ENCODE data around the gene PML.
"Not testable (repeated sequence)": the region's sequence is repeated elsewhere in the genome, so short reads cannot be mapped to it uniquely, and the experiment has no call there.

PML gene

GRCh38 chr15:74065684-74066411 is 71.3 kb downstream of the PML start:
- not testable (repeated sequence) for H3K27ac ChIP-seq (ENCODE audit: low read depth, low read length); H3K4me3 ChIP-seq (ENCODE audit: low read depth, low read length); H3K27me3 ChIP-seq (ENCODE audit: control insufficient read depth, insufficient read depth, low read length); H3K9ac ChIP-seq (ENCODE audit: low read length); H3K4me1 ChIP-seq (ENCODE audit: control insufficient read depth, insufficient read depth, low read length); H3K36me3 ChIP-seq (ENCODE audit: control insufficient read depth, insufficient read depth, low read length); H3K9me3 ChIP-seq (ENCODE audit: control insufficient read depth, insufficient read depth, low read depth, low read length)

GRCh38 chr15:74071645-74072044 is 77.1 kb downstream of the PML start:
- not testable (repeated sequence) for H3K4me3 ChIP-seq (ENCODE audit: low read depth, low read length); H3K9me3 ChIP-seq (ENCODE audit: control insufficient read depth, insufficient read depth, low read depth, low read length); H3K27me3 ChIP-seq (ENCODE audit: control insufficient read depth, insufficient read depth, low read length); H3K36me3 ChIP-seq (ENCODE audit: control insufficient read depth, insufficient read depth, low read length); H3K4me1 ChIP-seq (ENCODE audit: control insufficient read depth, insufficient read depth, low read length); H3K9ac ChIP-seq (ENCODE audit: low read length); H3K27ac ChIP-seq (ENCODE audit: low read depth, low read length)

DNA sequence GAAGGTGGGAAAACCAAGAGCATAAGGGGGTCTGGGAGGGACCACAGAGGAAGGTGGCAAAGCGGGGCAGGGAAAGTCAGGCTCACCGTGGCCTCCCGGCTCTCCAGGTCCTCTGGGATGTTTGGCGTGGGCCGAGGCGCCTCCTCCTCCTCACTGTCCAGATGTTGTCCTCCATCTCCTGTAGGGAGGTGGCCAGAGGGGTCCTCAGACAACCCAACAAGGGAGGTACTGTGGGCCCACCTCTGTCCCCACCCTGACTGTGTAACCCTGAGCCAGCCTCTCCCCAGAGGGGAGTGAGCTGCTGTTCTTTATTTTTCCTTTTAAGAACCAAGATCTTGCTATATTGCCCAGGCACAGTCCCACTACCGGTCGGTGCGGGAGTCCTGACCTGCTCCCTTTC is 77.6 kb downstream of the PML start:
- H3K4me3 ChIP-seq (ENCODE audit: low read depth, low read length); H3K36me3 ChIP-seq (ENCODE audit: control insufficient read depth, insufficient read depth, low read length); H3K9ac ChIP-seq (ENCODE audit: low read length); H3K27ac ChIP-seq (ENCODE audit: low read depth, low read length); H3K4me1 ChIP-seq (ENCODE audit: control insufficient read depth, insufficient read depth, low read length); H3K9me3 ChIP-seq (ENCODE audit: control insufficient read depth, insufficient read depth, low read depth, low read length); H3K27me3 ChIP-seq (ENCODE audit: control insufficient read depth, insufficient read depth, low read length): not testable (repeated sequence)

DNA sequence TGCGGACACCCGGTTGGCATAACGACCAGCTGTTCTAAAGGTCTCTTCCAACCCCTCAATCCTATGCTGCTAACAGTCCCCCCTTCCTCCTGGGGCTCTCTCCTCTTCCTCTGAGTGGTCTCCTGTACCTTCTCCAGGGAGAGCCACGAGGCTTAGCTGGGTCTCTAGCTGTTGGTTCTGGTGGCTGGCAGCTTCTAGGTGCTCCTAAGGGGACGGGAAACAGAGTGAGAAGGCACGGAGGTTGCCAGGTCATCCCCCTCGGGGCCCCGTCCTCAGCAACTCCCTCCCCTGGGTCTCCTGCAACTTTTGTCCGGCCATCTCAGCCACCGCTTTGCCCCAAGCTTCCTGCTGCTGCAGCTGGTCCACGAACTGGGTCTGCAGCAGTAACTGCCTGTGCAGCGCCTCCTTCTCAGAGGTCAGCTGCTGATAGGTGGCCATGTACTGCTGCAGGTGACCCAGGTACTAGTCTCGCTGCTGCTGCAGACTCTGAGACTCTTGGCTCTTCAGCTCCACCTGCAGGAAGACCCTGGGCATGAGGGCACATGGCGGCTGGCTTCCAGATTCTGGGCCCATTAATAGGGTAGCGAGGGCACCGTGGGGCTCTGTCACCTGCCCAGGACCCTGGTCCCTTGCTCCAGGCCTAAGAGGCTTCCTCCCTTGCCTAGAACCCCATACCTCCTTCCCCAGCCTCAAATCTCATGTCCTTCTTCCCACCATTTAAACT is 78.3 kb downstream of the PML start:
- H3K4me1 ChIP-seq (ENCODE audit: control insufficient read depth, insufficient read depth, low read length); H3K27me3 ChIP-seq (ENCODE audit: control insufficient read depth, insufficient read depth, low read length); H3K9ac ChIP-seq (ENCODE audit: low read length); H3K36me3 ChIP-seq (ENCODE audit: control insufficient read depth, insufficient read depth, low read length); H3K4me3 ChIP-seq (ENCODE audit: low read depth, low read length); H3K27ac ChIP-seq (ENCODE audit: low read depth, low read length); H3K9me3 ChIP-seq (ENCODE audit: control insufficient read depth, insufficient read depth, low read depth, low read length): not testable (repeated sequence)

DNA sequence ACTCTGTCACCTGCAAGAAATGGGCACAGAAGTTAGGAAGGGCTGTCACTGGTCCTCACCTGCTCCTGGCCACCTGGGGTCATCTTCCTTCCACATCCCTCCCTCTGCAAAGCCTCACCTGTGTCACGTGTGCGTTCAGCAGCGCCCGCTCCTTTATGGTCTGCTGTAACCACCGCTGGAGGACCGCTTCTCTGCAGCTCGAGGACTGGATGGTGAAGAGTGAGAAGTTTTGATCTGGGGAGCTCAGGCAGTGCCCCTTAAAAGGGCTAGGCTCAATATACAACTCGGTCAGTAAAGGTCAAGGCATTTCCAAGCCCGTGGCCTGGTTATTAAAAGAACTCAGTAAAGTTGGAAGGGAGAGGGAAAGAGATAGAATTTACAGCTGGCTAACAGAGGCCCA is 81.3 kb downstream of the PML start:
- not testable (repeated sequence) for H3K27me3 ChIP-seq (ENCODE audit: control insufficient read depth, insufficient read depth, low read length); H3K4me1 ChIP-seq (ENCODE audit: control insufficient read depth, insufficient read depth, low read length); H3K9ac ChIP-seq (ENCODE audit: low read length); H3K27ac ChIP-seq (ENCODE audit: low read depth, low read length); H3K36me3 ChIP-seq (ENCODE audit: control insufficient read depth, insufficient read depth, low read length); H3K9me3 ChIP-seq (ENCODE audit: control insufficient read depth, insufficient read depth, low read depth, low read length); H3K4me3 ChIP-seq (ENCODE audit: low read depth, low read length)

- H3K9ac ChIP-seq (ENCODE audit: low read length); H3K27me3 ChIP-seq (ENCODE audit: control insufficient read depth, insufficient read depth, low read length); H3K4me1 ChIP-seq (ENCODE audit: control insufficient read depth, insufficient read depth, low read length); H3K36me3 ChIP-seq (ENCODE audit: control insufficient read depth, insufficient read depth, low read length); H3K27ac ChIP-seq (ENCODE audit: low read depth, low read length); H3K9me3 ChIP-seq (ENCODE audit: control insufficient read depth, insufficient read depth, low read depth, low read length); H3K4me3 ChIP-seq (ENCODE audit: low read depth, low read length): not testable (repeated sequence)
Observed at GRCh38 chr15:74082450-74082849, 87.9 kb downstream of the PML start, which contains the start of gene GOLGA6A. GOLGA6A (minus strand) TSS chr15:74082550; CDS start chr15:74082509, 41 bp downstream.

DNA sequence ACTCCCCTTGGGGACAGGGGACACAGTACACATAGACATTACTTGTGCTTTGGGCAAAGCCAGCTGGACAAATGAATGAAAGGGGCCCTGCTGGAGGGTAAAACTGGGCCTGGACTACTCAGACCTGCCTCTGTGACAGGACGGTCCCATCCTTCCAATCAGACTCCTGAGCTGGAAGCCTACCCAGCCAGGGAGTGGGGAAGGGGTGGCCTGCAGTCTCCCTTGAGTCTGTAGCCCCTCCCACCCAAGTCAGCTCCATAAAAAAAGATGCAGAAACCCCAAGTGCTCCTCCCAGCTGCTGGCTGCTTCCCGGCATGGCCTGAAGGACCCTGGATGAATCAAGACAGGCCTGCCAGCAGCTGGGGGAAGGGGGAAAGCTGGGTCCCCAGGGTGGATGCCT is 100.1 kb downstream of the PML start:
- H3K27me3 ChIP-seq (ENCODE audit: control insufficient read depth, insufficient read depth, low read length); H3K4me3 ChIP-seq (ENCODE audit: low read depth, low read length); H3K27ac ChIP-seq (ENCODE audit: low read depth, low read length); H3K36me3 ChIP-seq (ENCODE audit: control insufficient read depth, insufficient read depth, low read length); H3K4me1 ChIP-seq (ENCODE audit: control insufficient read depth, insufficient read depth, low read length); H3K9ac ChIP-seq (ENCODE audit: low read length); H3K9me3 ChIP-seq (ENCODE audit: control insufficient read depth, insufficient read depth, low read depth, low read length): not testable (repeated sequence)

GRCh38 chr15:74095610-74096009 is 101.1 kb downstream of the PML start:
- H3K9ac ChIP-seq (ENCODE audit: low read length); H3K4me1 ChIP-seq (ENCODE audit: control insufficient read depth, insufficient read depth, low read length); H3K36me3 ChIP-seq (ENCODE audit: control insufficient read depth, insufficient read depth, low read length); H3K27me3 ChIP-seq (ENCODE audit: control insufficient read depth, insufficient read depth, low read length); H3K9me3 ChIP-seq (ENCODE audit: control insufficient read depth, insufficient read depth, low read depth, low read length); H3K27ac ChIP-seq (ENCODE audit: low read depth, low read length); H3K4me3 ChIP-seq (ENCODE audit: low read depth, low read length): not testable (repeated sequence)

GRCh38 chr15:74096753-74097474 is 102.4 kb downstream of the PML start:
- H3K27ac ChIP-seq (ENCODE audit: low read depth, low read length); H3K9me3 ChIP-seq (ENCODE audit: control insufficient read depth, insufficient read depth, low read depth, low read length); H3K4me1 ChIP-seq (ENCODE audit: control insufficient read depth, insufficient read depth, low read length); H3K4me3 ChIP-seq (ENCODE audit: low read depth, low read length); H3K9ac ChIP-seq (ENCODE audit: low read length); H3K36me3 ChIP-seq (ENCODE audit: control insufficient read depth, insufficient read depth, low read length); H3K27me3 ChIP-seq (ENCODE audit: control insufficient read depth, insufficient read depth, low read length): not testable (repeated sequence)

Measured in HUES6 (cell line).